ENCODE results near the gene EPB41L2. TPM values are rescaled to one million over a fixed set of nuclear protein-coding genes. Genes with fewer than 3 reads are reported as not detected.

The EPB41L2 gene
- total RNA-seq, 1 donor from 2014 or later, result 30.8 TPM

DNA sequence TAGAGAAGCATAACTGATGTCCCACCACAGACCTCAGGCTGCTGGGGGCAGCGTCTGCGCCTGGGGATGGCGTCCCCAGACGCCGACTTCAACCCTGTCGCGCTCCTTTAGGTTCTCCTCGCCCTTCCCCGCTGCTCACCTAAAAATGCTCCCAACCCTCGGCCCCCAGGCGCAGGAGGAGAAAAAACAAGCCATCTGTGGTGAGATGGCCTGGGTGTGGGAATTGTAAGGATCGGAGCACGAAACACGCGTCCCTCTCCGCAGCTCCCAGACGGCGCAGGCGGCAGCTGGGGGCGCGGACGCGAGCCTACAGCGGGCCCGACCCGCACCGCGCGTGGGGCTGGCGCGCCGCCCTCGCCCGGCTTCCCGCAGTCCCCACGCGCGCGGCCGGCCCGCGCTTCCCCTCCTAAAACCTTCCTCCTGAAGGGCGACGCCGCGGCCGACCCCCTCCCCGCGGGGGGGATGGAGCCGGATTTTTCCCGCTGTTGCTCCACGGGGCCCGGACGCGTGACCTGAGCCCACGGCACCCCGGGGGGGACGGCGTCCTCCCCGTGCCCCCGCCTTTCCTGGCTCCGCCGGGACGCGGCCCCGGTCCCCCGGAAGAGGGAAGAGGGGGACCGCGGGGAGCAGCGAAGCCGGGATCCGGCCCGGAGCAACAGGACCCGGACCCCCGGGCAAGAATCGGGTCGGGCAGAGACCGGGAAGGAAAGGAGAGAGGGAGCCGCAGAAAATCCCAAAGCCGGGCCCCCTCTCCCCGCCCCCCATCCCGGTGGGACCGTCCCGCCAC, 611 bp downstream of the EPB41L2 start:
- intact Hi-C loops (cut with micrococcal nuclease), result loop anchor here (2.0 to 10.0 kb wide), 8 partner anchors 74 to 1568 kb away; partner anchors contain the start of genes MED23 and SAMD3

DNA sequence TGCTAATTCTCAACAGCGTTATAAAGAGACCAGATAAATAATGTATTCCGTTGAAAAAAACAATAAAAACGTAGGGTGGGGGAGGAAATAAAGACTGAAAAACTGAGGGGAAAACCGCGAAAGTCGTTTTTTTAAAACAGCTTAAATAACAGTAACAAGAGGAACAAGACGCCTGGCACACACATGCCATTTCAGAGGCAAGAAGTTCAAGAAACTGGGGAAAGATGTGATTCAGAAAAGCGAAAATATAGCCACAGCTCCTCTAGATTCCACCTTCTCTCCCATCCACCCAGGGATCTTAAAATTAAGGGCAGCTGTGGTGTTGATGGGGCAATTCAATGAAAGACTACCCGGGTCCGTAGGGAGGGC, 1.3 kb downstream of the EPB41L2 start:
- intact Hi-C loops (cut with micrococcal nuclease), result loop anchor here (2.0 to 10.0 kb wide), 8 partner anchors 75 to 1567 kb away; partner anchors contain the start of genes MED23 and SAMD3

DNA sequence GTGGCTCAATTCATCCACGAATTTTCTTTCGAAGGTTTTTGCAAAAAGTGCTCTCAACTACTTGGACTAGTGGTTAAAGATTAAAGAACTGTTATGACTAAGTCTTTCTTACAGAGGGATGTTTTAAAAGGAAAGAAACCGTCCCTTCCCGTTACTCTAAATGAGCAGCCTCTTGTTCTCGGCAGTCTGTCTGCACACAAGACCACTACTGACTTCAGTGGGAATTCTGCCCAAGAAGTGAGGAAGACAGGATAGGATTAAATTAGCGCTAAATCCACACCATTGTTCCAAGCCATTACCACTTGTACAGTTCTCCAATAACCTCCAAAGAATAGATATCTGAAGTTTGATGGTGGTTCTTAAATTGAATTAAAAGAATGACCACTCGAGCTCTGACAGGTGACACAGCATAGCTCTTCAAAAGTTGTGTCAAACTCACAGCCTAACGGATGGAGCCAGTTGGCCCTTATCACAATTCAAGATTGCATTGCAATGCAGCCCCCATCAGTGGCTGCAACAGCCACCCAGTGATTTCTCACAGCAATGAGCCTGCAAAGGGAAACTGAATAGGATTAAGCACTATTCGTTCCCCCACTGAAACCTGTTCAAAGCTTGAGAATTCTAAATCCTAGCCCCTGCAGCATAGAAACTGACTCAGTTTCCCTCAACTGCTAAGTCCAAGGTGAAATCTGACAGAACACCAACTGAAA, 1.8 kb downstream of the EPB41L2 start:
- intact Hi-C loops (cut with micrococcal nuclease), result loop anchor here (5.0 to 10.0 kb wide), 4 partner anchors 391 to 1566 kb away; partner anchors contain the start of gene SAMD3

DNA sequence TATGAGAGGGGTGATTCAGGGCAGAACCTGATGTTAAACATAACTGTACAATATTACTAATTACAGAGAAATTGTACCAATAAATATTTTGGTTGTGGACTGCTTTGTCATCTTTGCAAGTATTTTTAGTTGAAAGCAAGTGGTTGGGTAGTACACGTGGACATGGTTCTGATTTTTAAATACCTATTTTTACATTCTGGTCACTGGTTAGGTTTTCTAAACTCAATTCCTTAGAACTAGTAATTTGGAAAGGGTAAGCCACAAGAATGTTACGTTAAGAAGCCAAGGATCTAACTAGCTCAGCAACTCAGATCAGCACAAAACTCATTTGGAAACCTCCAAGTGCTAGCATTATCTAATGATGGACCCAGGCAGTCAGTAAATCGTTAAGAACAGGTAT, 2.7 kb downstream of the EPB41L2 start:
- intact Hi-C loops (cut with micrococcal nuclease), result loop anchor here (5.0 to 10.0 kb wide), 4 partner anchors 392 to 1566 kb away; partner anchors contain the start of gene SAMD3

DNA sequence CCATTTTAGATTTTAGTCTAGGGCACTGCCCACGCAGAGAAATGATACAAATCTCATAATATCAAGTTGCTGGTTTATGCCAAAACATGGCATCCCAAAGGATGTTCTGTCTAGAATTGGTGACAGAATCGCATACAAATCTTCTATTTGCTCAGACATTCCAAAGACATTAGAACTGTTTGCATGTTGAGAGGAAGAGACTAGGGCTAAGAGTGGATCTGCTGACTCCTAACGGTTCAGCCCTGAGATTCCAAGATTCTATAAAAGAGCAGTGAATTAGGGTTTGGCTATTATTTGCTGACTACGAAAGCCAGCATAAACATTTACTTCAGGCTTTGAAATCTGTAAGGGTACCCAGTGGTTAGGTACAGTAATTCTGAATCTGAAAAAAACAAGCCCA, 3.6 kb downstream of the EPB41L2 start:
- intact Hi-C loops (cut with micrococcal nuclease), result no loop called here

DNA sequence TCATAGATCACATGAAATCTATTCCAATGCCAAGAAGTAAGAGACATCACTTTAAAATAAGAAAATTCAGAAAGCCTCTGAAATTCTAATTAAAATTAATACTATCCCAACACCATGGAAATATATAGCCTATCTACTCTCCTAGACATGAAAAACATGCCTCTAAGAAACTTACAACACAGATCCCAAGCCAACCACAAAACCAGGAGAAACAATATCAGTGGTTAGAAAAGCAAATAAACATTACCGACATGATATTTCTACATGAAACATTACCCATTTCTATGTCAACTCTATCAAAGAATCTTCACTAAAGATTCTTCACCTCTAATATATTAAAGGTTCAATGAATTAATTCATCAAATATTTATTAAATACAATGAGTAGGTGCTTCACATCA, 4.8 kb downstream of the EPB41L2 start:
- intact Hi-C loops (cut with micrococcal nuclease), result no loop called here

DNA sequence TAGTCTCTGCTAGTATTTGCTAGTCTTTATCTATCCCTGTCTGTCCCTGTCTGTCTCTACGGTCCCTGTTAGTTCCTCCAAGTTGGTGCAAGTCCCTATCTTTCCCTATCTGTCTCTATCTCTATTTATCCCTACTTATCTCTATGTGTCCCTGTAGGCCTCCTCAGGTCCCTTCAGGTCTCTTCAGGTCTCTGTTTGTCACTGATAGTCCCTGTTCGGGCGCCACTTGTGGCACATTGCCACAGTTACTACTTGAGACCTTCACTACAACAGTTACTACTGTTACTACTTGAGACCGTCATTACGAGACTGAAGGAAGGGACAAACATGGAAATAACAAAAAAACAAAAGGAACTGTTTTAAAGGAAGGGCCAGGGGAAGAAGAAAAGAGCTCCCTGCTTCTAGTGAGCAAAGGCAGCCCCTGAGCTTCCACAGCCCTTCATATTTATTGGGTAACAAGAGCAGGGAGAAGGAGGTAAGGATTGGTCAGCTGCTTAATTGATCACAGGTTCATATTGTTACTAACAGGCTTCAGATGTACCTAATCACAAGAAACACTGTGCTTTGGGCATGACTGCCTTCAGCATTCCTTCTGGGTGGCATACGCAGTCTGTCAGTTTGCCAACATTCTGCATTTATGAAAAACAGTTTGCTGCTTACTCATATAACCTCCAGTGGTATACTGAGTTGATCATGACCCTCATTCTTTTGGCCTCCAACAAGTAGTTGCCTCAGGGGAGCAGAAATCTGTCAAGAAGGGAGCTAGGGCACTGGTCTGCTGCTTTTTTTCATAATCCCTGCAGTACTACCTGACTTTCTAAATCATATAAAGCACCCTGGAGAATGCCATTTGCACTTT, 8.4 kb downstream of the EPB41L2 start:
- intact Hi-C loops (cut with micrococcal nuclease), result no loop called here

DNA sequence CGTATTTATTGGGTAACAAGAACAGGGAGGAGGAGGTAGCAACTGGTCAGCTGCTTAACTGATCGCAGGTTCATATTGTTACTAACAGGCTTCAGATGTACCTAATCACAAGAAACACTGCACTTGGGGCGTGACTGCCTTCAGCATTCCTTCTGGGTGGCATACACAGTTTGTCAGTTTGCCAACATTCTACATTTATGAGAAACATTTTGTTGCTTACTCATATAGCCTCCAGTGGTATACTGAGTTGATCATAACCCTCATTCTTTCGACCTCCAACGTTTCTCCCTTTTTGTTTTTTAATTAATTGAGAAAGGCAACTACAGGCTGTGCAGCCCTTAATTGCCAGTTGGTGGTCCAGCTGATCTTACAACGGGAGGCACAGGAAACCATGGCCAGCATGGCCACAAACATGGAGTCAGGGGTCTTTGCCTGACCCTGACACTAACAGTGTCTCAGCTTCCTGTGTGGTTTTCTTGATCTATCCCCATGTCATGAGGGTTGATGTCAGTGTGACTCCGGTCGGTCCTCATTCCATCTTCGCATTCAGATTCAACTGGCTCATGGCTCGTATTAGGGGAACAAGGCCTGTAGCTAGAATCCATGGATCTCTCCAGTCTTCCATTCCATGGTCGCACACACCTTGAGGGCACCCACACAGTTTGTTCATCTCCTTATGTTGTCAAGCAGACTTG, 9.4 kb downstream of the EPB41L2 start:
- intact Hi-C loops (cut with micrococcal nuclease), result no loop called here

DNA sequence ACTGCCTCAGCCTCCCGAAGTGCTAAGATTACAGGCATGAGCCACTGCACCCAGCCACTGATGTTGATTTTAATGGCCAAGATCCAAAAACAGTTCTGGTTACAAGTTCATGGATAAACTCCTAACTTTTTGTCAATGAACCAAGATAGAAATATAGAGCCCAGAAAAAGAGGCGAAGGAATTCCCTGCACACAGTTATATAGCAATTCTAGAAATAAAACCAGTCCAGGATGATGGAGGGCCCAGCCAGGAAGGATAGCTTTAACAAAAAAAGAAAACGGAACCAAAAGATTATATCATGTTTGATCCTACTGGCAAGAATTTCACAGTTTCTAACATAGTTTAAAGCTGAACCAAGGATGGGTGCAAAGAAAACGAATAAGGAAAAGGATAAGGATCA, 10.9 kb downstream of the EPB41L2 start:
- intact Hi-C loops (cut with micrococcal nuclease), result no loop called here

DNA sequence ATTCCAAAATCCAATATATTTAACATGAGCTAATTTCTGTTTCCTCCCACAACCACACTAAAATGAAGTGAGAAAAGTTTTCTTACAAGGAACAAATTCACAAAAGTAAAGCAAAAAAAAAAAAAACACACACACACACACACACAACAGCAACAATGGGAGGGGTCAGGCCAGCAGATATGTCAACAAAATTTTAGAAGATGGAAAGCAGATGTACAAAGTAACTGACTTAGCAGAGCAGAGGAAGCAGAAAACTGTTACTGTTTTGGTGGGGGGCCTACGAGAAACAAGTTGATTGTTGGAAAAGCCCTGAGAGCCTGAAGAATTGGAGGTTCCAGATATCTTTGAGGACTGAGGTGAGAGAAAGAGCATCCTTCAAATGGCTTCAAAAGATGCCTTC, 11.7 kb downstream of the EPB41L2 start:
- intact Hi-C loops (cut with micrococcal nuclease), result no loop called here

DNA sequence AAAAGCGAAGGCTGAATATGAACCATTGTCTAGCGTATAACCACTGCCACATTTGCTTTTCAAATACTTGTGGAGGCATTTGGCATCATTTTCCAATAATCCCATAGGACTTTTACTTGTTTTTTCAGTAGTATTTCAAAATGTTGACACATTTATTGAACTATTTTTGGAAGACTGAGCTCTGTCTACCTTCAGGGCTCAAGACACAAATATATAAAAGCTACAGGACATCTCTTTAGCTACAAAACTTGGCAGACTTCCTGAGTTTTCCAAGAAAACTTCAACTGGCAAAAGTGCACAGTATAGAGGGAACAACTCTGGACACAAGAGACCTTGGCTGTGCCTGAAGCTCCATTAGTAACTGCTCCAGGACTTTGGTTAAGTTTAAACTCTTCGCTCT, 13.4 kb downstream of the EPB41L2 start:
- intact Hi-C loops (cut with micrococcal nuclease), result no loop called here

DNA sequence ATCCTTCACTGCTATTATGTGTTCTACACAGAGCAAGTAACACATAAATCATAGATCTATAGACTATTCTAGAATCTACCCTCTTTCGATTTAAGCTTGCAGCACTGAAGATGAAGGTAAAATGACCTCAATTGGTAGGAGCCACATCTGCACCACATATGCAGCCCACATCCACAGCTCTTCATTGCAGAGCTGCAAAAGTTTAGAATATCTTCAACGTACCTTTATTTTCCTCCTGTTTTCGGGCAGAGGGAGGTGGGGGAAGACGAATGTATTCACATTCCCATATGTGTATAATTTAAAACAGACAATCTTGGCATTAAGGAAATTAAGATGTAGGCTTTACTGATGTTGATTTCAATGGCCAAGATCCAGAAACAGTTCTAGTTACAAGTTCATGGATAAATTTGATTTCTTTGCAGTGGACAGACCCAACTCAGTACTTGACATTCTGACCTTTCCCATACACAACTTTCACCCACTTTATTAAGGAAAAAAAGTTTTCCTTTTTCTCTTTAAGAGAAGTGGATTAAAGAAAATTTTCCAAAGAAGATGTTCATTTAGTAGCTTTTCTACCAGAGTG, 14.0 kb downstream of the EPB41L2 start:
- intact Hi-C loops (cut with micrococcal nuclease), result no loop called here

DNA sequence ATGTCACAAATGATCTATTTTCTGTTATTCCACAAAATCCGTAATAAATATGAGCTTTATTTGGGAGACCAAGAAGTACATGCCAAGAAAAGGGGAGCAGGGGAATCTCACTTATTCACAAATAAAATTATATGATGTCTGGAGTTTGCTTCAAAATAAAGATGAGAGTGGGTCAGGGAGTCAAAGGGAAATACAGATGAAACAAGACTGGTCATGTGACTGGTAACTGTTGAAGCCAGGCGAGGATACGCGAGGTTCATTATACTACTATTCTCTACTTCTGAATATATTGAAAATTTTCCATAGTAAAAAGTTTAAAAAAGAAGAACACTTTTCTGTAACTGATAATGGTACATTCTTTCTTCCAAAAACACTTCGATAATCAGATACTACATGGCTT, 14.6 kb downstream of the EPB41L2 start:
- intact Hi-C loops (cut with micrococcal nuclease), result no loop called here

DNA sequence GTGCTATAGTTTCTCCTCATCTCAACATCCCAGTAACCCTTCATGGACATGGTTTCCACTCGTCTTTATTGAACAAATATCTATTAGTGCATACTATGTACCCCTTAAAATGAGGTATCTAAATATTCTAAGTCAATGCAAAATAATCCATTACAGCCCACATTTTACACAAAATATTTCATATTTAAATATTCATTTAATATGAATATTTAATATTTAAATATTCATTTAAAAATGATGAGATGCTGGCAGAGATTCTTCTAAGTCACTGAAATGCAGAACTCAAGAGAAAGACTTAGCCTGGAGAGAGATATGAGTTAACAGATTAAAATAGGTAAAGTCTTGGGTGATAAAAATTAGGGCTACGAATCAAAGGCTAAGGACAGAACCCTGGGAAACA, 17.9 kb downstream of the EPB41L2 start:
- intact Hi-C loops (cut with micrococcal nuclease), result no loop called here

DNA sequence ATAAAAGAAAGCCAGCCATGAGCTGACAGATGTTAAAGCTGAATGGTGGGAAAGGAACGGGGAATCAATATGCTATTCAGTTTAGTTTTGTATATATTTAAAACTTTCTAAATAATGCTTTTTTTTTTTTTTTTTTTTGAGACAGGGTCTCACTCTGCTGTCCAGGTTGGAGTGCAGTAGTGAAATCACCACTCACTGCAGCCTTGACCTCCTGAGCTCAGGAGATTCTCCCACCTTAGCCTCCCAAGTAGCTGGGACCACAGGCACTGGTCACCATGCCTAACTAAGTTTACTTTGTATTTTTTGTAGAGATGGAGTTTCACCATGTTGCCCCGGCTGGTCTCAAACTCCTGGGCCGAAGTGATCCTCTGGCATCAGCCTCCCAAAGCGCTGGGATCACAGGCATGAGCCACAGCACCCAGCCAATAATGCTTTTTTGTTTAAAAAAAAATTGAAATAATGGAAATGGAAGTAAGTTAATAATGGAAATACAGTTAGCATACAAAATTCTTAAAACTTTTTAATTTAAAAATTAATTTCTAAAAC, 19.1 kb downstream of the EPB41L2 start:
- intact Hi-C loops (cut with micrococcal nuclease), result no loop called here

DNA sequence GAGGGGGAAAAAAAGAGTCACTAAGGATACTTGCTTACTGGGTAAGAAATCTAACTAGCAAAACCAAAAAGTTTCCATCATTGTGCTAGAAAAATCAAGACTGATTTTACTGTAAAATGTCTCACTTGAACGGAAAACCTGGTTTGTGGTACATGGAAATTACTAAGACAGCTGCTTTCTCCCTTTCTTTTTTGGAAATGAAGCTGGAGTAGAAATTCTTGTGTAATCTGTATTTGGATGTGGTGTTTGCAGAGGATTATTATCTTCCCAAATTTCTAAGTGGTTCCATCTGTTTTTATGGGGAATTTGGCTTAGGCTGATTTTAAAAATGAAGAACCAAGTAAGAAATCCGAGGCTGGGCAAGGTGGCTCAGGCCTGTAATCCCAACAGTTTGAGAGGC, 20.4 kb downstream of the EPB41L2 start:
- intact Hi-C loops (cut with micrococcal nuclease), result no loop called here

DNA sequence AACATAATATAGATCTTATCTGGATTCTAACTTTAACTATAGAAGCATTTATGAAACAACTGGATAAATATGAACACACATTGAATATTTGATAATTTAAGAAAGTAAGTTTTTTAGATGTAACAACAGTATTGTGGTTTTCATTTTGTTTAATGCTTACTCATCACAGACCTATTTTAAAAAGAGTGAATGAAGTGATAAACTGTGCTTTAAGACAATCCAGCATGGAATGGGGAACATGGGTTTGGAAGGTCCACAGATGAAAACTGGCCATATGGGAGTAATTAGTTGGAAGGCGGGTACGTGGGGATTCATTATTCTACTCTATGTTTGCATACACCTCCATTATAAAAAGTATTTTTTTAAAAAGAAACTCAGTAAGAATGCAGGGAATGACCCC, 21.2 kb downstream of the EPB41L2 start:
- intact Hi-C loops (cut with micrococcal nuclease), result no loop called here

DNA sequence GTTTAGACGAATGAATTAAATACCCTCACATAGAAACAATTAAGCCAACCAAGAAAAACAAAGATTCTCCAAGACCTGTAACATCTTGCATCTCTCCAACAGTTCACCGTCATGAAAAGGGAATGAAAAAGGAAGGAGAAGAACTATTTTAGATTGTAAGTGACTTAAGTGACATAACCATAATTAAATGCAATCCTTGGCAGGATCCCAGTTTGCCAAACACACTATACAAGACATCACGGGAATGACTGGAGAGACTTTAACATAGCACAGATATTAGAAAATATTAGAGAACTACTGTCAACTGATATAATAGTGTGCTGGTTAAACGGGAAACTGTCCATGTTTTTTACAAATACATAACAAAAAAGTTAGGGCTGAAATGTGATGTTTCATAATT, 22.2 kb downstream of the EPB41L2 start:
- intact Hi-C loops (cut with micrococcal nuclease), result no loop called here

DNA sequence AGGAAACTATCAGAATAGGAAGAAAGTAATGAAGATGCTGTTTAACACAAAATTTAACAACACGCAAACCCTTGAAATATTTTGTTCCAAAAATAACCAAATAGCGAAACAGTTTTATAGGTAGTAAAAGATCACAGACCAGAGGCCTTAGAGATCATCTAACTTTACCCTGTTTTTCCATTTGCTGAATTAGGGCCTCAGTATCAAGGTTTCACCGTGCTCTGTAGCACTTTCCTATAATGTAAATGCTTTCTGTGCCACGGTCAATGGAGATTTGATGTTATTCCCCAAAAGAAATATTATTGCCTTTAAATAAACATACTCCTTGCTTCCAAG, 23.7 kb downstream of the EPB41L2 start:
- intact Hi-C loops (cut with micrococcal nuclease), result no loop called here

DNA sequence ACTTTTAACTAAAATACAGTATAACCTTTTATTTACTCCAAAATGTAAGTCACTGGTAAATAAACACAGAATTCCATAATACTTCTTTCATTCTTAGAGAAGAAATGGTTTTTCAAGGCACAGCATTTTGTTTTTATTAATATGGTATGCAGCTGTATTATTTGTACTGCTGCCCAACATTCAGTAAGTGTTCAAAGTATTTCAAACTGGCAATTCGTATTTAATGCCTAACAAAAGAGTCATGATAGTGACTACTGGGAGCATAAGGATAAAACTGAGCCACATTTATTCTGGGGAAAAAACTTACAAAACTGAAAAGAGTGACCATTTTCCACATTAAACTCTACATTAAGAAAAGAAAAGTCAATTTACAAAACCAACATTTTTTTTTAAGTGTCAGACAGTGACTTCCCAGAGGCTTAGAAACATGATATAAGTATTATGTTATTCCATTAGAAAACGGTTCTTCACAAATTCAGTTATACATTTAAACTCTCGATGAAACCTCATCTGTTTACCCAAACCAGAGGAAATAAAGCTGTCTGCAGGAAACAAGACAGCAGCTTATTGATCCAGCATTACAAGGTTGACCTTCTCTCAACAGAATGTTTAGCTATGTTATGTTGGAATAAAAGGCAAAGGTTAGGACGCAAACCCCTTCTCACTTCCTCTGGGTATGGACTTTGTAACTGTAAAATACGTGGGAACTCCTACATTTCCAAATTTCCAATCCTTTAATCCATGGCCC, 24.3 kb downstream of the EPB41L2 start:
- intact Hi-C loops (cut with micrococcal nuclease), result no loop called here
